Trophoblast cell (in vitro differentiated cells and primary cell): ENCODE results near the gene PRDM16.
"Not testable (repeated sequence)": the region's sequence is repeated elsewhere in the genome, so short reads cannot be mapped to it uniquely, and the experiment has no call there.

ENCODE experiments used
- DNase-seq, 2 donors: peaks; one replicate each; pipeline ENCODE4 v3.0.0-alpha.2; 2016
- H2AFZ ChIP-seq: 2 replicates; pipeline ENCODE4 v1.6.1; 2013; ENCODE audit warnings: low read length, moderate library complexity, mild to moderate bottlenecking; ENCODE audit not compliant: insufficient read depth, poor library complexity
- H2AK5ac ChIP-seq: 2 replicates; pipeline ENCODE4 v1.6.1; 2013; ENCODE audit warnings: mild to moderate bottlenecking, low read length
- H2BK120ac ChIP-seq: 2 replicates; pipeline ENCODE4 v1.6.1; 2013; ENCODE audit warnings: low read length, mild to moderate bottlenecking, moderate library complexity; ENCODE audit not compliant: insufficient read depth, poor library complexity
- H2BK12ac ChIP-seq: 2 replicates; pipeline ENCODE4 v1.6.1; 2013; ENCODE audit warnings: mild to moderate bottlenecking, low read length, moderate library complexity
- H2BK5ac ChIP-seq: 2 replicates; pipeline ENCODE4 v1.6.1; 2013; ENCODE audit warnings: low read length, low read depth, moderate library complexity, mild to moderate bottlenecking; ENCODE audit not compliant: poor library complexity
- H3K14ac ChIP-seq: 2 replicates; pipeline ENCODE4 v1.6.1; 2013; ENCODE audit warnings: mild to moderate bottlenecking, low read length
- H3K18ac ChIP-seq: 2 replicates; pipeline ENCODE4 v1.6.1; 2013; ENCODE audit warnings: mild to moderate bottlenecking, low read length
- H3K23ac ChIP-seq: 2 replicates; pipeline ENCODE4 v1.6.1; 2013; ENCODE audit warnings: low read length
- H3K27ac ChIP-seq: 2 replicates; pipeline ENCODE4 v1.5.1; 2013; ENCODE audit warnings: low read depth, mild to moderate bottlenecking, inconsistent platforms, low read length, moderate library complexity
- H3K27me3 ChIP-seq: 2 replicates; pipeline ENCODE4 v1.6.1; 2013; ENCODE audit warnings: inconsistent platforms, mild to moderate bottlenecking, low read length, moderate library complexity; ENCODE audit not compliant: insufficient read depth
- H3K36me3 ChIP-seq, 2 experiments: 1 replicate in 1 of 2; 2 replicates in 1 of 2; pipeline ENCODE4 v1.6.1; 2013; ENCODE audit warnings: low read length in 2 of 2, mild to moderate bottlenecking in 2 of 2, moderate library complexity in 1 of 2; ENCODE audit not compliant: insufficient read depth in 2 of 2, control insufficient read depth in 1 of 2
- H3K4ac ChIP-seq: 2 replicates; pipeline ENCODE4 v1.6.1; 2013; ENCODE audit warnings: low read depth, mild to moderate bottlenecking, low read length, moderate library complexity
- H3K4me1 ChIP-seq, 2 experiments: 1 replicate in 1 of 2; 2 replicates in 1 of 2; pipeline ENCODE4 v1.6.1; 2013; ENCODE audit warnings: low read length in 2 of 2, mild to moderate bottlenecking in 2 of 2, moderate library complexity in 1 of 2; ENCODE audit not compliant: insufficient read depth in 2 of 2, control insufficient read depth in 1 of 2
- H3K4me2 ChIP-seq: 2 replicates; pipeline ENCODE4 v1.6.1; 2013; ENCODE audit warnings: inconsistent platforms, mild to moderate bottlenecking, low read length, moderate library complexity
- H3K4me3 ChIP-seq: 2 replicates; pipeline ENCODE4 v1.5.1; 2013; ENCODE audit warnings: mild to moderate bottlenecking, low read depth, low read length, inconsistent platforms
- H3K79me1 ChIP-seq: one replicate; pipeline ENCODE4 v1.6.1; 2013; ENCODE audit warnings: low read length
- H3K79me2 ChIP-seq: 2 replicates; pipeline ENCODE4 v1.6.1; 2013; ENCODE audit warnings: low read length, mild to moderate bottlenecking; ENCODE audit not compliant: control insufficient read depth, insufficient read depth, poor library complexity
- H3K9ac ChIP-seq: 2 replicates; pipeline ENCODE4 v1.6.1; 2013; ENCODE audit warnings: mild to moderate bottlenecking, low read length
- H3K9me3 ChIP-seq: 2 replicates; pipeline ENCODE4 v1.6.1; 2013; ENCODE audit warnings: low read depth, mild to moderate bottlenecking, control low read depth, inconsistent platforms, low read length; ENCODE audit not compliant: insufficient read depth
- H4K12ac ChIP-seq: 2 replicates; pipeline ENCODE4 v1.6.1; 2013; ENCODE audit warnings: low read depth, mild to moderate bottlenecking, low read length, moderate library complexity
- H4K8ac ChIP-seq: 2 replicates; pipeline ENCODE4 v1.6.1; 2013; ENCODE audit warnings: low read depth, mild to moderate bottlenecking, low read length, moderate library complexity
- H4K91ac ChIP-seq: one replicate; pipeline ENCODE4 v1.6.1; 2013; ENCODE audit warnings: low read depth, mild to moderate bottlenecking, low read length, moderate library complexity
- WGBS: extraction: QIAGEN DNeasy Blood & Tissue Kit; methylation state at CpG from one replicate; pipeline ENCODE4 v1.1.7; 2013; ENCODE audit warnings: missing lambda C conversion rate; ENCODE audit not compliant: insufficient read length, insufficient coverage; ENCODE audit errors: extremely low coverage; 5-methylcytosine and 5-hydroxymethylcytosine counted together

The PRDM16 gene

GRCh38 chr1:3085721-3086120, 16.7 kb downstream of the PRDM16 start:
- Histone ChIP-seq H3K4ac (no peak overlapping the region), H3K79me1 (no peaks in the 10 kb centered on the region), H3K14ac (no peak overlapping the region), H3K27ac (no peak overlapping the region), H2BK12ac (no peak overlapping the region), H3K4me1 (no peaks in the 10 kb centered on the region), H2BK5ac (no peak overlapping the region), H4K91ac (no peak overlapping the region), H3K23ac (no peak overlapping the region), H3K36me3 (no peaks in the 10 kb centered on the region), H4K8ac (no peak overlapping the region), H3K9me3 (no peaks in the 10 kb centered on the region), H4K12ac (no peak overlapping the region), H3K9ac (no peak overlapping the region), H3K27me3 (no peaks in the 10 kb centered on the region), H2AFZ (no peak overlapping the region), H2BK120ac (no peak overlapping the region), H2AK5ac (no peak overlapping the region), H3K18ac (no peak overlapping the region), H3K4me3 (no peak overlapping the region), H3K4me2 (no peak overlapping the region), H3K79me2 (no peaks in the 10 kb centered on the region)
- no peak for DNase-seq
- no CpG with 5 or more reads among the region's 8 CpGs for WGBS

GRCh38 chr1:3086272-3086974, 17.4 kb downstream of the PRDM16 start:
- Histone ChIP-seq H4K91ac (no peak overlapping the region), H3K4ac (no peak overlapping the region), H2AK5ac (no peak overlapping the region), H2AFZ (no peak overlapping the region), H3K18ac (no peak overlapping the region), H3K23ac (no peak overlapping the region), H3K79me2 (no peaks in the 10 kb centered on the region), H3K27me3 (no peaks in the 10 kb centered on the region), H4K12ac (no peak overlapping the region), H3K4me1 (no peaks in the 10 kb centered on the region), H3K9me3 (no peaks in the 10 kb centered on the region), H3K14ac (no peak overlapping the region), H3K4me3 (no peak overlapping the region), H2BK12ac (no peak overlapping the region), H3K9ac (no peak overlapping the region), H4K8ac (no peak overlapping the region), H2BK120ac (no peak overlapping the region), H3K79me1 (no peaks in the 10 kb centered on the region), H3K36me3 (no peaks in the 10 kb centered on the region), H3K4me2 (no peak overlapping the region), H2BK5ac (no peak overlapping the region), H3K27ac (no peak overlapping the region)
- no CpG with 5 or more reads among the region's 26 CpGs for WGBS
- no peak for DNase-seq

DNA sequence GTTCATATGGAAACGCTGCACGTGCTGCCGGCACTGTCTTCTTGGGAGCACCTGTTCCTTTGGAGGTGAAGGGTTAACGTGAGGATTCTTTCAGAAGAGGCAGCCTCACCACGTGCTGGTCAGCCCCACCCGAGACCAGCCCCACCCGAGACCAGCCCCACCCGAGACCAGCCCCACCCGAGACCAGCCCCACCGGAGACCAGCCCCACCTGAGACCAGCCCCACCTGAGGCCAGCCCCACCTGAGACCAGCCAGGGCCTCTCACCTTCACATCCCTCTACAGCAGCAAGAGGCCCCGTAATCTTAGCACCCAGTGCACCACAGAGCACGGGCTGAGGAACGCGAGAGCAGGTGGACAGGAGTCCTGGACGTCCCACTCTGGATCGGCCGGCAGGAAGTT, 18.0 kb downstream of the PRDM16 start:
- H3K4me2 ChIP-seq: no peak overlapping the region
- no peak overlapping the region for H3K4ac ChIP-seq
- no peak overlapping the region for H3K23ac ChIP-seq
- no peak overlapping the region for H4K91ac ChIP-seq
- H3K27ac ChIP-seq: no peak overlapping the region
- DNase-seq: no peak
- no CpG with 5 or more reads among the region's 17 CpGs for WGBS
- H3K18ac ChIP-seq: no peak overlapping the region
- no peaks in the 10 kb centered on the region for H3K36me3 ChIP-seq
- H2AK5ac ChIP-seq: no peak overlapping the region
- H4K8ac ChIP-seq: no peak overlapping the region
- H3K9ac ChIP-seq: no peak overlapping the region
- no peaks in the 10 kb centered on the region for H3K27me3 ChIP-seq
- H2AFZ ChIP-seq: no peak overlapping the region
- H3K4me1 ChIP-seq: no peaks in the 10 kb centered on the region
- no peaks in the 10 kb centered on the region for H3K9me3 ChIP-seq
- no peak overlapping the region for H2BK5ac ChIP-seq
- no peak overlapping the region for H2BK12ac ChIP-seq
- no peak overlapping the region for H2BK120ac ChIP-seq
- no peak overlapping the region for H4K12ac ChIP-seq
- no peaks in the 10 kb centered on the region for H3K79me1 ChIP-seq
- H3K4me3 ChIP-seq: no peak overlapping the region
- no peak overlapping the region for H3K14ac ChIP-seq
- no peaks in the 10 kb centered on the region for H3K79me2 ChIP-seq

- H3K14ac ChIP-seq, H3K4me3 ChIP-seq, H3K36me3 ChIP-seq, H3K4me2 ChIP-seq, H4K12ac ChIP-seq, H2BK120ac ChIP-seq, H3K4me1 ChIP-seq, H4K8ac ChIP-seq, DNase-seq, H3K18ac ChIP-seq, H2BK12ac ChIP-seq, H3K79me1 ChIP-seq, H2AFZ ChIP-seq, H3K79me2 ChIP-seq, H4K91ac ChIP-seq, H3K9me3 ChIP-seq, H2BK5ac ChIP-seq, H3K9ac ChIP-seq, H3K23ac ChIP-seq, H3K27me3 ChIP-seq, H3K4ac ChIP-seq, H3K27ac ChIP-seq, H2AK5ac ChIP-seq: not testable (repeated sequence)
- no CpG with 5 or more reads among the region's 20 CpGs for WGBS
Measured at GRCh38 chr1:3087946-3088668, 19.1 kb downstream of the PRDM16 start.
